ENCODE measurements around the gene DGKA.

Gene DGKA

GRCh38 chr12:55925870-55926737 lies 4.9 kb upstream of the DGKA start:
- peaks cover 77% of the 10 kb centered on the region for H3K4me1 Mint-ChIP-seq (ENCODE audit: low read depth)
- no peaks in the 10 kb centered on the region for H3K9me3 Mint-ChIP-seq
- peak overlapping the region; percentile 95 for H3K4me3 Mint-ChIP-seq

GRCh38 chr12:55926738-55927587 lies 4.0 kb upstream of the DGKA start:
- H3K27ac Mint-ChIP-seq = peak overlapping the region; percentile 97
- H3K9me3 Mint-ChIP-seq = no peaks in the 10 kb centered on the region
- peak overlapping the region; percentile 95 for H3K4me3 Mint-ChIP-seq
- H3K36me3 Mint-ChIP-seq (ENCODE audit: low read depth) = peaks cover 32% of the 10 kb centered on the region
- H3K27me3 Mint-ChIP-seq = no peaks in the 10 kb centered on the region
- peaks cover 69% of the 10 kb centered on the region for H3K4me1 Mint-ChIP-seq (ENCODE audit: low read depth)

More at GRCh38 chr12:55925870-55926737, 4.9 kb upstream of the DGKA start:
- peak overlapping the region; percentile 85 for H3K27ac Mint-ChIP-seq
- no peaks in the 10 kb centered on the region for H3K27me3 Mint-ChIP-seq
- peaks cover 28% of the 10 kb centered on the region for H3K36me3 Mint-ChIP-seq (ENCODE audit: low read depth)

GRCh38 chr12:55927588-55928502 lies 3.1 kb upstream of the DGKA start, which contains the start of gene PYM1:
Gene PYM1, minus strand, starts transcription at chr12:55927894. Its CDS starts 133 bp downstream, at chr12:55927761.
- Mint-ChIP-seq H3K4me1 (ENCODE audit: low read depth) (peaks cover 65% of the 10 kb centered on the region), H3K36me3 (ENCODE audit: low read depth) (peaks cover 30% of the 10 kb centered on the region), H3K27ac (peak within 1 kb of the TSS; percentile 97), H3K4me3 (peak within 1 kb of the TSS; percentile 95), H3K27me3 (no peaks in the 10 kb centered on the region), H3K9me3 (no peaks in the 10 kb centered on the region)

GRCh38 chr12:55929306-55929791 lies 1.6 kb upstream of the DGKA start:
- H3K27ac Mint-ChIP-seq = peak overlapping the region; percentile 97
- peaks cover 70% of the 10 kb centered on the region for H3K4me1 Mint-ChIP-seq (ENCODE audit: low read depth)

GRCh38 chr12:55931317-55931779 lies 386 bp downstream of the DGKA start:
- Mint-ChIP-seq H3K9me3 (no peaks in the 10 kb centered on the region), H3K4me1 (ENCODE audit: low read depth) (peaks cover 72% of the 10 kb centered on the region), H3K27me3 (no peaks in the 10 kb centered on the region), H3K27ac (peak overlapping the region; percentile 97), H3K4me3 (peak overlapping the region; percentile 95), H3K36me3 (ENCODE audit: low read depth) (peaks cover 40% of the 10 kb centered on the region)

More at GRCh38 chr12:55929306-55929791, 1.6 kb upstream of the DGKA start:
- Mint-ChIP-seq H3K4me3 (peak overlapping the region; percentile 95), H3K9me3 (no peaks in the 10 kb centered on the region), H3K36me3 (ENCODE audit: low read depth) (peaks cover 35% of the 10 kb centered on the region), H3K27me3 (no peaks in the 10 kb centered on the region)

- H3K4me1 Mint-ChIP-seq (ENCODE audit: low read depth) = peaks cover 73% of the 10 kb centered on the region
- peak overlapping the region; percentile 95 for H3K4me3 Mint-ChIP-seq
- peaks cover 43% of the 10 kb centered on the region for H3K36me3 Mint-ChIP-seq (ENCODE audit: low read depth)
- peak overlapping the region; percentile 97 for H3K27ac Mint-ChIP-seq
- no peaks in the 10 kb centered on the region for H3K27me3 Mint-ChIP-seq
- H3K9me3 Mint-ChIP-seq = no peaks in the 10 kb centered on the region
Measured at GRCh38 chr12:55931780-55932550, 1.0 kb downstream of the DGKA start.

- peak overlapping the region; percentile 95 for H3K4me3 Mint-ChIP-seq
- H3K4me1 Mint-ChIP-seq (ENCODE audit: low read depth) = peaks cover 77% of the 10 kb centered on the region
- H3K9me3 Mint-ChIP-seq = no peaks in the 10 kb centered on the region
- H3K27me3 Mint-ChIP-seq = no peaks in the 10 kb centered on the region
- H3K27ac Mint-ChIP-seq = peak overlapping the region; percentile 97
- peaks cover 46% of the 10 kb centered on the region for H3K36me3 Mint-ChIP-seq (ENCODE audit: low read depth)
Measured at GRCh38 chr12:55932551-55932910, 1.6 kb downstream of the DGKA start.

- H3K4me3 Mint-ChIP-seq = peak overlapping the region; percentile 95
- no peaks in the 10 kb centered on the region for H3K9me3 Mint-ChIP-seq
- peaks cover 48% of the 10 kb centered on the region for H3K36me3 Mint-ChIP-seq (ENCODE audit: low read depth)
- H3K4me1 Mint-ChIP-seq (ENCODE audit: low read depth) = peaks cover 80% of the 10 kb centered on the region
- no peaks in the 10 kb centered on the region for H3K27me3 Mint-ChIP-seq
- peak overlapping the region; percentile 97 for H3K27ac Mint-ChIP-seq
Measured at GRCh38 chr12:55933169-55933798, 2.3 kb downstream of the DGKA start.

GRCh38 chr12:55933799-55934742 lies 3.1 kb downstream of the DGKA start:
- H3K36me3 Mint-ChIP-seq (ENCODE audit: low read depth) = peaks cover 56% of the 10 kb centered on the region
- H3K27me3 Mint-ChIP-seq = no peaks in the 10 kb centered on the region
- no peaks in the 10 kb centered on the region for H3K9me3 Mint-ChIP-seq
- peaks cover 83% of the 10 kb centered on the region for H3K4me1 Mint-ChIP-seq (ENCODE audit: low read depth)
- peak overlapping the region; percentile 95 for H3K4me3 Mint-ChIP-seq
- peak overlapping the region; percentile 97 for H3K27ac Mint-ChIP-seq

- peaks cover 83% of the 10 kb centered on the region for H3K4me1 Mint-ChIP-seq (ENCODE audit: low read depth)
- H3K9me3 Mint-ChIP-seq = no peaks in the 10 kb centered on the region
- no peaks in the 10 kb centered on the region for H3K27me3 Mint-ChIP-seq
- peaks cover 63% of the 10 kb centered on the region for H3K36me3 Mint-ChIP-seq (ENCODE audit: low read depth)
- H3K27ac Mint-ChIP-seq = peak overlapping the region; percentile 97
- peak overlapping the region; percentile 95 for H3K4me3 Mint-ChIP-seq
Measured at GRCh38 chr12:55934773-55935172, 3.8 kb downstream of the DGKA start.

GRCh38 chr12:55935738-55936151 lies 4.8 kb downstream of the DGKA start:
- H3K27me3 Mint-ChIP-seq = no peaks in the 10 kb centered on the region
- H3K9me3 Mint-ChIP-seq = no peaks in the 10 kb centered on the region
- peaks cover 71% of the 10 kb centered on the region for H3K36me3 Mint-ChIP-seq (ENCODE audit: low read depth)
- peaks cover 83% of the 10 kb centered on the region for H3K4me1 Mint-ChIP-seq (ENCODE audit: low read depth)
- peak overlapping the region; percentile 95 for H3K4me3 Mint-ChIP-seq
- H3K27ac Mint-ChIP-seq = peak overlapping the region; percentile 97

- Mint-ChIP-seq H3K4me1 (ENCODE audit: low read depth) (peaks cover 90% of the 10 kb centered on the region), H3K4me3 (no peak overlapping the region), H3K27me3 (no peaks in the 10 kb centered on the region), H3K36me3 (ENCODE audit: low read depth) (peaks cover 80% of the 10 kb centered on the region), H3K9me3 (no peaks in the 10 kb centered on the region), H3K27ac (peak overlapping the region; percentile 70)
Measured at GRCh38 chr12:55937981-55938380, 7.0 kb downstream of the DGKA start.
